Measurements from ENCODE around the gene GPC5. TPM values are rescaled to one million over a fixed set of nuclear protein-coding genes. Genes with fewer than 3 reads are reported as not detected.

Gene GPC5
- total RNA-seq, 3 donors from 2014 or later: 0.51 to 1.2 TPM; not detected in 1

DNA sequence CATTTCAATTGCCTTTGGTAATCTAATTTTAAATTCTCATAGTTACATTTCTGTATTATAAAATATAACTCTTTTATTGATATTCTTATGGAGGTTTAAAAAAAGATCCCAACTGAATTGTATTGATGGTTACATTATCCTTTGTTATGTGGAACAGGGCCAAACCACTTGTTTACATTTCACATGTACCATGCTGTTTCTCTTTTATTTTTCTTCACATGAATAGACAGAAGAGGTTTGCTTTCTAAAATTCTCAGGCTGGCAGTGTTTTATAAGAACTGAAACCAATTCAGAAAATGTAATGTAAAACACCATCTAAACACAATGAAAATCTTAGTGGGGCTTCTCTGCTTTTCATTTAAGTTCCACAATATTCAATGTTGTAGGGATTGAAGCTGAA, 122.5 kb downstream of the GPC5 start:
- intact Hi-C loops (cut with DNase I, micrococcal nuclease): no loop called here
- ATAC-seq (no peak), DNase-seq (no peak)
- Histone ChIP-seq H3K4me3 (no peak overlapping the region), H3K36me3 (ENCODE audit: low read depth) (no peaks in the 10 kb centered on the region), H3K9me3 (no peaks in the 10 kb centered on the region), H3K4me1 (ENCODE audit: low read depth) (no peaks in the 10 kb centered on the region)
- TF ChIP-seq, protein P1, sequence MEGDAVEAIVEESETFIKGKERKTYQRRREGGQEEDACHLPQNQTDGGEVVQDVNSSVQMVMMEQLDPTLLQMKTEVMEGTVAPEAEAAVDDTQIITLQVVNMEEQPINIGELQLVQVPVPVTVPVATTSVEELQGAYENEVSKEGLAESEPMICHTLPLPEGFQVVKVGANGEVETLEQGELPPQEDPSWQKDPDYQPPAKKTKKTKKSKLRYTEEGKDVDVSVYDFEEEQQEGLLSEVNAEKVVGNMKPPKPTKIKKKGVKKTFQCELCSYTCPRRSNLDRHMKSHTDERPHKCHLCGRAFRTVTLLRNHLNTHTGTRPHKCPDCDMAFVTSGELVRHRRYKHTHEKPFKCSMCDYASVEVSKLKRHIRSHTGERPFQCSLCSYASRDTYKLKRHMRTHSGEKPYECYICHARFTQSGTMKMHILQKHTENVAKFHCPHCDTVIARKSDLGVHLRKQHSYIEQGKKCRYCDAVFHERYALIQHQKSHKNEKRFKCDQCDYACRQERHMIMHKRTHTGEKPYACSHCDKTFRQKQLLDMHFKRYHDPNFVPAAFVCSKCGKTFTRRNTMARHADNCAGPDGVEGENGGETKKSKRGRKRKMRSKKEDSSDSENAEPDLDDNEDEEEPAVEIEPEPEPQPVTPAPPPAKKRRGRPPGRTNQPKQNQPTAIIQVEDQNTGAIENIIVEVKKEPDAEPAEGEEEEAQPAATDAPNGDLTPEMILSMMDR (IDR thresholded peaks at IDR 0.05): no peak

DNA sequence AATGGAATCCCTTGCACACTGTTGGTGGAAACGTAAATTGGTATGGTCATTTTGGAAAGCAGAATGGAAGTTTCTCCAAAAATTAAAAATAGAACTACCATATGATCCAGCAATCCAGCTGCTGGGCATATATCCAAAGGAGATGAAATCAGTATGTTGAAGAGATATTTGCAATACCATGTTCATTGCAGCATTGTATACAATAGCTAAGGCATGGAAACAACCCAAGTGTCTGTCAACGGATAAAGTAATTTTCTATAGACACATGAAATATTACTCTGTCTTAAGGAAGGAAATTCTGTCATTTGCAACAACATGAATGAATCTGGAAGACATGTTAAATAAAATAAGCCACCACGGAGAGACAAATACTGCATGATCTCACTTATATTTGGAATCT, 124.7 kb downstream of the GPC5 start:
- intact Hi-C loops (cut with DNase I, micrococcal nuclease): no loop called here
- Histone ChIP-seq H3K36me3 (ENCODE audit: low read depth) (no peaks in the 10 kb centered on the region), H3K9me3 (no peaks in the 10 kb centered on the region), H3K4me1 (ENCODE audit: low read depth) (no peaks in the 10 kb centered on the region), H3K4me3 (no peak overlapping the region)
- TF ChIP-seq, protein P1 (IDR thresholded peaks at IDR 0.05): no peak
- DNase-seq (no peak), ATAC-seq (no peak)

DNA sequence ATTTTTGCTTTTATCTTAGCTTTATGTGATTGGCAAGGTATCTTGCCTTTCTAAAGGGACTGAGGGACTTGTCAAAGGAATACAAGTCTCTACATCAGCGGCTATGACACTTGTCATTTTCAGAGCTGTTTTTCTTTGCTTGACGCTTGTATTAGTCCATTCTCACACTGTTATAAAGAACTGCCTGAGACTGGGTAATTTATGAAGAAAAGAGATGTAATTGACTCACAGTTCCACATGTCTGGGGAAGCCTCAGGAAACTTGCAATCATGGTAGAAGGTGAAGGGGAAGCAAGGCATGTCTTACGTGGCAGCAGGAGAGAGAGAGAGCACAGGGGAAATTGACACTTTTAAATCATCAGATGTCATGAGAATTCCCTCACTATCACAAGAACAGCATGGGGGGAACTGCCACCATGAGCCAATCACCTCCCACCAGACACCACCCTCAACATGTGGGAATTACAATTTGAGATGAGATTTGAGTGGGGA, 128.2 kb downstream of the GPC5 start:
- TF ChIP-seq, protein P1 (IDR thresholded peaks at IDR 0.05): no peak
- no peak for ATAC-seq
- intact Hi-C loops (cut with DNase I, micrococcal nuclease): no loop called here

DNA sequence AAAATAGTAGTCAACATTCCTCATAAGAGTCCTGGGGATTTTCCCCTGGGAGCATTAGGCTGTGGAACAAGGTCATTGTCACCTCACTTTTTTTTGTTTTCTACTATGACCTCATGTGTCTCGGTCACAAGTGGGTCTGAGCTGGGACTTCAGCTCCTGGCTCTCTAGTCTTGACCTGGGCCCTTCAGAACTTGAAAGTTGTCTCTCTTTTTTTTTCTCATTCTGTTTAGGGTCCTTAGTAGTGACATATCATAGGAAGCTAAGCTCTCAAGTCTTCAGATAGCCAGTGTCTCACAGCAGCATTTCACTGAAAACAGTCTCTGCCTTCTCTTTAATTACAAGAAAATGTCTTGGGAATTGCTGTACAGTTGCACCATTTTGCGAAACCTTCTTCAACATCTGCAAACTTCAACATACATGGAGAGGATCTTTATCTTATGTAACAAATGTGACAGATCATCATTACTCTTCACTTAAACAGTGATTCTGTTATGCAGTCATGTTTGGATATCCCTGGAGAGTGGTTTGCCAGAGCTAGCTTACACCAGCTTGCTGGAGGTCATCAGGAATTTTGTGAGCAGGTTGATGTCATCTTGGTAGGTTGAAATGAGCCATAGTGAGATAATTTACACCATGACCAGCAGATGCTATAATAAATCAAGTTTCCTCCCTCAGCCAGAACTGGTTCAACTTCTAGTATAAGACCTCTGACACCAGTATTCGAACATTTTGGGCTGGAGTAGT, 131.5 kb downstream of the GPC5 start:
- intact Hi-C loops (cut with DNase I, micrococcal nuclease): no loop called here
- TF ChIP-seq, protein P1 (IDR thresholded peaks at IDR 0.05): no peak
- no peak for ATAC-seq

More for the DNA sequence above, 128.2 kb downstream of the GPC5 start:
- Histone ChIP-seq H3K9me3 (no peaks in the 10 kb centered on the region), H3K36me3 (ENCODE audit: low read depth) (no peaks in the 10 kb centered on the region), H3K4me3 (no peak overlapping the region), H3K4me1 (ENCODE audit: low read depth) (no peaks in the 10 kb centered on the region)
- no peak for DNase-seq

DNA sequence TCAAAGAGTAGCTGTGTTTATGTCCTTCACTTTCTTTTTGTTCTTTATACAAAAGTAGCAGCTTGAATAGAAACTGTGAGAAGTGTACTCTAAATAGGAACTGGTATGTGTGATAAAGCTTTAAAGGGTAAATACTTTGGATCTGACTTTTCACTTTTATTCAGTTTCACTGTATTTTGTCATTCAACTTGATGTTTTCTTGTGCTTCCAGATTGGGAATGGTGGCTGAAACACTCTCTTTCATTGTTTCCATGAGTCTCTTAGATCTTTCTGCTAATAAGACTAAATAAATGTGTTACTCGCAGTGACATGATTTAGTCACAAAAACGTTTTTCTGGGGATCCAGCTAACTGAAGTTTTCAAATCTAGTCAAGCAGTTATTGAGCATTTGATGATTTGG, 133.2 kb downstream of the GPC5 start:
- TF ChIP-seq, protein P1 (IDR thresholded peaks at IDR 0.05): no peak
- H3K4me1 ChIP-seq (ENCODE audit: low read depth): no peaks in the 10 kb centered on the region
- DNase-seq: no peak
- H3K9me3 ChIP-seq: no peaks in the 10 kb centered on the region
- intact Hi-C loops (cut with DNase I, micrococcal nuclease): no loop called here
- ATAC-seq: no peak
- no peak overlapping the region for H3K4me3 ChIP-seq
- H3K36me3 ChIP-seq (ENCODE audit: low read depth): no peaks in the 10 kb centered on the region

More for the DNA sequence above, 131.5 kb downstream of the GPC5 start:
- no peaks in the 10 kb centered on the region for H3K9me3 ChIP-seq
- DNase-seq: no peak
- no peak overlapping the region for H3K4me3 ChIP-seq
- H3K36me3 ChIP-seq (ENCODE audit: low read depth): no peaks in the 10 kb centered on the region
- H3K4me1 ChIP-seq (ENCODE audit: low read depth): no peaks in the 10 kb centered on the region

Measured in mucosa of descending colon (tissue), 3 donors.